ENCODE data around the gene GPR108. TPM values are rescaled to one million over a fixed set of nuclear protein-coding genes. Genes with fewer than 3 reads are reported as not detected.

Gene GPR108
- total RNA-seq (2022; extraction: Qiagen RNA extraction; ENCODE audit: low read depth), result 27.7 to 42.0 TPM (median 38.4 TPM) in 5 replicates

GRCh38 chr19:6737284-6737872, at the start of gene GPR108:
Gene GPR108 (minus strand): TSS chr19:6737580. CDS start chr19:6737576, 4 bp downstream.

DNA sequence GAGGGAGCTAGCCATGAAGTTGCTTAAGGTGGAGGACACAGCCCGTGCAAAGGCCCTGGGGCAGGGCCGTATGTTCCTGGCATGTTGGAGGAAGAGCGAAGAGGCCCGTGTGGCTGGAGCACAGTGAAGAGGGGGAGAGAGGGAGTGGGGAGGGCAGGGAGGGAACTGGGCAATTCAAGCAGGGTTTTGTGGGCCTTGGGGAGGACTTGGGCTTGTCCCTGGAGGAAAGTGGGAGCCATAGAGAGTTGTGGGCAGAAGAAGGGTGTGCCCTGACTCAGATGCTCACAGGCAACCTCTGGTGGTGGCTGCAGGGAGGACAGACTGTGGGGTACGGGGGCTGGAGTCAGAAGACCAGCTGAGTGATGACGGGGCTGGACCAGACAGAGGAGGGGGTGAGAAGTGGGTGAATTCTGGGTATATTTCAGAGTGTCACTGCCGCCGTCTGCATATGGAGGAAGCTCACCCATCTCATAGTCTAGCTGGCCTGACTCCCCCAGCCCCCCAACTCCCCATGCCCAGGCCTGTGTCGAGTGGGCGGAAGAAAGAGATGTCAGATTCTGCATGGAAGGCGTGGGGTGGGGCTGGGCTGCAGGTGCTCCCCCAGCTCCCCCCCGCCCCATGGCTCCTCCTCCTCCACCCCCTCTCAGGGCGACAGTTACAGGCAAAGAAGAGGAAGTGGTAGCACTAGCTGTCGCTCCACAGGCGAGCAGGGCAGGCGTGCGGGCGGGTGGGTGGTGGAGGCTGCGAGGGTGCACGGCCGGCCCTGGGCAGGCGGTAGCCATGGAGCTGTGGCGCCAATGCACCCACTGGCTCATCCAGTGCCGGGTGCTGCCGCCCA, 34.9 kb upstream of the GPR108 start, which contains the start of gene VAV1:
VAV1 (plus strand) TSS at position 681 of the 838 bp plus-strand sequence; CDS start at position 781, 100 bp downstream.

GRCh38 chr19:6767357-6768235, 30.2 kb upstream of the GPR108 start, which contains the start of gene SH2D3A:
Gene SH2D3A (minus strand): TSS chr19:6767435. CDS start chr19:6763748, 3,687 bp downstream.

DNA sequence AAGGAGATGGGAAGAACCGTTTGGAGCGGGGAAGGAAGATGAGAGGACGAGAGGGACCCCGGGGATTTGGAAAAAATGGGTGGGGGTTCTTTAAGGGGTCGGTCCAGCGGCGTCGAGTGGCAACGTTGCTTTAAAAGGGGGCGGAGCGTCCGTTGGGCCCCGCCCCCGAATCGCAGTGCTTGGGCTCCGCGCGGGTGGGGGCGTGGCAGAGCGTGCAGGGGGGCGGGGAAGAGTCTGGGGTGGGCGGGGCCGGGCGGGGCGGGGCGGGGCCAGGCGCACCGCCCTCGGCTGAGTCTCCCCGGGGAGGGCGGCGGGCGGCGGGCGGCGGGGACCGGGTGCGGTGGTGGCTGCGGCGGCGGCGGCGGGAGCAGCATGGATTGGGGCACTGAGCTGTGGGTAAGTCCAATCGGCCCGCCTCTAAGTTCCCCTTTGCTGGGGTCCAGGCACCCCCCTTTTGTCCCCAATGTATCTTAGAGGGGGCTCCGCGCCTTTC, 2.1 kb upstream of the GPR108 start, which contains the start of gene TRIP10:
TRIP10 (plus strand) TSS at position 291 of the 493 bp plus-strand sequence; CDS start at position 373, 82 bp downstream.

GRCh38 chr19:6720369-6721137, 16.8 kb downstream of the GPR108 start, which contains the start of gene C3:
Gene C3 (minus strand): TSS chr19:6720650. CDS start chr19:6720589, 61 bp downstream.

Other genes starting within 250 kb of the GPR108 start
- gene TUBB4A, start 235.3 kb downstream of the GPR108 start, total RNA-seq (2022; extraction: Qiagen RNA extraction; ENCODE audit: low read depth), result 5.0 to 6.5 TPM (median 6.4 TPM) in 5 replicates
- 4.1 to 9.2 TPM (median 7.2 TPM) in 5 replicates for gene TNFSF9, start 206.6 kb downstream of the GPR108 start, total RNA-seq (2022; extraction: Qiagen RNA extraction; ENCODE audit: low read depth)
- 14.3 to 26.7 TPM (median 23.4 TPM) in 5 replicates for gene CD70, start 146.4 kb downstream of the GPR108 start, total RNA-seq (2022; extraction: Qiagen RNA extraction; ENCODE audit: low read depth)
- gene TNFSF14, start 67.4 kb downstream of the GPR108 start, total RNA-seq (2022; extraction: Qiagen RNA extraction; ENCODE audit: low read depth), result 0.03 to 0.14 TPM (median 0.09 TPM) in 5 replicates
- gene C3, start 16.9 kb downstream of the GPR108 start, total RNA-seq (2022; extraction: Qiagen RNA extraction; ENCODE audit: low read depth), result 37.2 to 48.7 TPM (median 44.4 TPM) in 5 replicates
- 52.0 to 62.7 TPM (median 59.6 TPM) in 5 replicates for gene TRIP10, start 2.1 kb upstream of the GPR108 start, total RNA-seq (2022; extraction: Qiagen RNA extraction; ENCODE audit: low read depth)
- gene SH2D3A, start 29.9 kb upstream of the GPR108 start, total RNA-seq (2022; extraction: Qiagen RNA extraction; ENCODE audit: low read depth), result 12.0 to 14.8 TPM (median 13.3 TPM) in 5 replicates
- 6.2 to 9.5 TPM (median 7.4 TPM) in 5 replicates for gene VAV1, start 35.1 kb upstream of the GPR108 start, total RNA-seq (2022; extraction: Qiagen RNA extraction; ENCODE audit: low read depth)
- 4.1 to 6.5 TPM (median 5.8 TPM) in 5 replicates for gene ADGRE1, start 150.0 kb upstream of the GPR108 start, total RNA-seq (2022; extraction: Qiagen RNA extraction; ENCODE audit: low read depth)